ENCODE measurements around the gene PLCL2. TPM values are rescaled to one million over a fixed set of nuclear protein-coding genes. Genes with fewer than 3 reads are reported as not detected.

Gene PLCL2
- polyA plus RNA-seq, 2 of the 4 experiments (the other 2 are of a cell fraction), result 2.1 to 3.0 TPM

DNA sequence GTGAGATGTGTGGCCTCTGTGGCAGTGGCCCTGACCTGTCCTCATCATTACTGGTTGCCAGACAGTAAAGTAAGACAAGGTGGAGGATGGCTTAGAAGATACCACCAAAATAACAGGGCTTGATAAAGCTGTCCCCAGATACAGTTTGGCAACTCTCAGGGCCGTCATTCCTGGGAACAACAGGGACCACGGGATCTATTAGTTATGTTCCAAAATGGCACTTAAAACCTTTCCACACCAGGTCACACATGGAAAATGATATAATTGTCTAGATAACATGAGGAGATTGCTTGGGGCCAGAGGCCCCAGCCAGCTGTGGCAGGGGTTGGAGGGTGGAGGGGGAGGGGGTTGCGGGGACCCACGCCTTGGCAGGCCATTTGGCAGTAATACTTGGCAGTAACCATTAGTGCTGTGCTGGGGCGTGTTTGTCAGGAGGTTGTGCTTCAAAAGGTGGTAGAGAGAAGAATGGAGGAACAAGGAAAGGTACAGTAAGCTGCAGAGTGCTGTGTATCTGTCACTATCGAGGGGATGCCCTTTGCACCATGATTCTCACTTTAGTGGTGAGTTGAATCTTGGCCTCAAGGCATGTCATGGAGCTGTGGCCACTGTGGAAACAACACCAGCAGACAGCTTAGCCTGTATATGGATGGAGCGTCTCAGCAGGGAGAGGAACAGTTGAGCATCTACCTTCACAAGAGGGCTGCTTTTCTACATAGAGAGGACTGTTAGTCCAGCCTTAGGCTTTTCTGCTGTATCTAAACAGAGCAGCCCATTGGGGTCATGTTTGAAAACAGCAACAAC is 14.0 kb downstream of the PLCL2 start:
- FAIRE-seq, result no peak
- WGBS (ENCODE audit: missing lambda C conversion rate), result 93% methylated on average over 7 of the region's 7 CpGs
- no peaks in the 10 kb centered on the region for H3K9me3 ChIP-seq
- ATAC-seq, result no peak; a peak in 1 of 6 replicates
- no peak overlapping the region for H3K4me2 ChIP-seq
- POLR2A ChIA-PET, result interaction anchor here (0.6 kb wide), 1 partner anchor 281 kb away, joined by 3 read pairs; no protein-coding TSS in a partner anchor
- H3K4me1 ChIP-seq, result no peaks in the 10 kb centered on the region
- DNase-seq (ENCODE audit: low read depth in 1 of 2, low spot score in 1 of 2), result no peak
- H3K27ac ChIP-seq, result no peak overlapping the region
- TF ChIP-seq FOSL2 (IDR thresholded peaks at IDR 0.05), result no peak
- no peak for TF ChIP-seq FOSL2 (CRISPR knock-in tag; IDR thresholded peaks at IDR 0.05)
- no peak for TF ChIP-seq NPAS2 (CRISPR knock-in tag; IDR thresholded peaks at IDR 0.05; ENCODE audit: borderline replicate concordance)
- no peak for TF ChIP-seq PHF8 (IDR thresholded peaks at IDR 0.05; ENCODE audit: borderline replicate concordance, low read depth)
- no peak for TF ChIP-seq SMC3 (IDR thresholded peaks at IDR 0.05)
- TF ChIP-seq POLR2AphosphoS2 (conservative IDR thresholded peaks at IDR 0.05; ENCODE audit: low read length), result no peak
- no peak for TF ChIP-seq KDM5A (IDR thresholded peaks at IDR 0.05)
- TF ChIP-seq, protein P1, sequence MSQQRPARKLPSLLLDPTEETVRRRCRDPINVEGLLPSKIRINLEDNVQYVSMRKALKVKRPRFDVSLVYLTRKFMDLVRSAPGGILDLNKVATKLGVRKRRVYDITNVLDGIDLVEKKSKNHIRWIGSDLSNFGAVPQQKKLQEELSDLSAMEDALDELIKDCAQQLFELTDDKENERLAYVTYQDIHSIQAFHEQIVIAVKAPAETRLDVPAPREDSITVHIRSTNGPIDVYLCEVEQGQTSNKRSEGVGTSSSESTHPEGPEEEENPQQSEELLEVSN (IDR thresholded peaks at IDR 0.05; ENCODE audit: borderline replicate concordance, low read depth), result no peak
- TF ChIP-seq, protein P2, sequence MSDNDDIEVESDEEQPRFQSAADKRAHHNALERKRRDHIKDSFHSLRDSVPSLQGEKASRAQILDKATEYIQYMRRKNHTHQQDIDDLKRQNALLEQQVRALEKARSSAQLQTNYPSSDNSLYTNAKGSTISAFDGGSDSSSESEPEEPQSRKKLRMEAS (IDR thresholded peaks at IDR 0.05), result no peak
- no peak for TF ChIP-seq NFE2L2 (conservative IDR thresholded peaks at IDR 0.05; ENCODE audit: low read length)
- TF ChIP-seq, protein P3, sequence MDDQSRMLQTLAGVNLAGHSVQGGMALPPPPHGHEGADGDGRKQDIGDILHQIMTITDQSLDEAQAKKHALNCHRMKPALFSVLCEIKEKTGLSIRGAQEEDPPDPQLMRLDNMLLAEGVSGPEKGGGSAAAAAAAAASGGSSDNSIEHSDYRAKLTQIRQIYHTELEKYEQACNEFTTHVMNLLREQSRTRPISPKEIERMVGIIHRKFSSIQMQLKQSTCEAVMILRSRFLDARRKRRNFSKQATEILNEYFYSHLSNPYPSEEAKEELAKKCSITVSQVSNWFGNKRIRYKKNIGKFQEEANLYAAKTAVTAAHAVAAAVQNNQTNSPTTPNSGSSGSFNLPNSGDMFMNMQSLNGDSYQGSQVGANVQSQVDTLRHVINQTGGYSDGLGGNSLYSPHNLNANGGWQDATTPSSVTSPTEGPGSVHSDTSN (IDR thresholded peaks at IDR 0.05), result no peak
- TF ChIP-seq ZSCAN20 (CRISPR knock-in tag; IDR thresholded peaks at IDR 0.05), result no peak
- no peak for TF ChIP-seq ZC3H11A (IDR thresholded peaks at IDR 0.05)
- TF ChIP-seq BHLHE40 (IDR thresholded peaks at IDR 0.05; ENCODE audit: low read depth, low read length), result no peak
- no peak for TF ChIP-seq RCOR1 (IDR thresholded peaks at IDR 0.05; ENCODE audit: low read depth, low read length)
- no peak for TF ChIP-seq CHD4 (IDR thresholded peaks at IDR 0.05; ENCODE audit: borderline replicate concordance)
- TF ChIP-seq EP300 (IDR thresholded peaks at IDR 0.05), result no peak
- no peak for TF ChIP-seq MAZ (IDR thresholded peaks at IDR 0.05; ENCODE audit: borderline replicate concordance, low read depth, low read length)
- CTCF ChIA-PET, result interaction anchor here (1.3 to 4.3 kb wide), 2 partner anchors 15 to 29 kb away, joined by 3 to 14 read pairs; partner anchors contain the start of gene PLCL2
- H3K4me3 ChIP-seq, result no peak overlapping the region

DNA sequence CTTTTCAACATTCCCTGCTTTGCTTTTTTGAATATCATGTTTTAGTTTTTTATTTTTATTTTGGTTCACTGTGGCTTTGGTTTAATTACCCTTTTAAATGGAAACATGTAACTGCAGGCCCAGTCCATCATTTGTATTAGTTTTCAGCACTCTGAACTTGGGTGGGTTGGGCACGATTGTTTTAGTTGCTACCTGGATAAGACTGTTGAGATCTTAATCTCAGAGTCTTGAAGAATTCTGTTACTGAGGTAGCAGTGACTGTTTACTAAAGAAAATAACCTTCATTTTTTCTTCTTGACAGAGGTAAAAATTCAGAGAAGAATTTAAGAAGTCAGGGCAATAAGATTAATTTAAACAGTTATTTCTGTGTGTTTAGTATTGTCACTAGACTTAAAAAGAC is 15.2 kb downstream of the PLCL2 start:
- DNase-seq (ENCODE audit: low read depth in 1 of 2, low spot score in 1 of 2), result no peak
- ChIA-PET POLR2A (no interaction called here), CTCF (interaction anchor here (1.3 to 4.3 kb wide), 2 partner anchors 16 to 28 kb away, joined by 3 to 14 read pairs; partner anchors contain the start of gene PLCL2)
- WGBS (ENCODE audit: missing lambda C conversion rate), result 81% methylated on average over 1 of the region's 1 CpG
- FAIRE-seq, result no peak
- Histone ChIP-seq H3K4me2 (no peak overlapping the region), H3K4me1 (no peaks in the 10 kb centered on the region), H3K4me3 (no peak overlapping the region), H3K9me3 (no peaks in the 10 kb centered on the region), H3K27ac (no peak overlapping the region)
- ATAC-seq, result no peak
- no peak for TF ChIP-seq TP53 (CRISPR knock-in tag; IDR thresholded peaks at IDR 0.05)
- no peak for TF ChIP-seq HDAC2 (IDR thresholded peaks at IDR 0.05)
- TF ChIP-seq, protein P4, sequence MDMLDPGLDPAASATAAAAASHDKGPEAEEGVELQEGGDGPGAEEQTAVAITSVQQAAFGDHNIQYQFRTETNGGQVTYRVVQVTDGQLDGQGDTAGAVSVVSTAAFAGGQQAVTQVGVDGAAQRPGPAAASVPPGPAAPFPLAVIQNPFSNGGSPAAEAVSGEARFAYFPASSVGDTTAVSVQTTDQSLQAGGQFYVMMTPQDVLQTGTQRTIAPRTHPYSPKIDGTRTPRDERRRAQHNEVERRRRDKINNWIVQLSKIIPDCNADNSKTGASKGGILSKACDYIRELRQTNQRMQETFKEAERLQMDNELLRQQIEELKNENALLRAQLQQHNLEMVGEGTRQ (IDR thresholded peaks at IDR 0.05), result no peak
- TF ChIP-seq EHF (CRISPR knock-in tag; IDR thresholded peaks at IDR 0.05), result no peak
- no peak for TF ChIP-seq RNF2 (IDR thresholded peaks at IDR 0.05; ENCODE audit: borderline replicate concordance, low read depth)
- TF ChIP-seq NR3C1 (IDR thresholded peaks at IDR 0.05), result no peak
- TF ChIP-seq HOXA7 (CRISPR knock-in tag; IDR thresholded peaks at IDR 0.05), result no peak
- no peak for TF ChIP-seq JUNB (IDR thresholded peaks at IDR 0.05)
- no peak for TF ChIP-seq RARB (CRISPR knock-in tag; IDR thresholded peaks at IDR 0.05)
- TF ChIP-seq, protein P5, sequence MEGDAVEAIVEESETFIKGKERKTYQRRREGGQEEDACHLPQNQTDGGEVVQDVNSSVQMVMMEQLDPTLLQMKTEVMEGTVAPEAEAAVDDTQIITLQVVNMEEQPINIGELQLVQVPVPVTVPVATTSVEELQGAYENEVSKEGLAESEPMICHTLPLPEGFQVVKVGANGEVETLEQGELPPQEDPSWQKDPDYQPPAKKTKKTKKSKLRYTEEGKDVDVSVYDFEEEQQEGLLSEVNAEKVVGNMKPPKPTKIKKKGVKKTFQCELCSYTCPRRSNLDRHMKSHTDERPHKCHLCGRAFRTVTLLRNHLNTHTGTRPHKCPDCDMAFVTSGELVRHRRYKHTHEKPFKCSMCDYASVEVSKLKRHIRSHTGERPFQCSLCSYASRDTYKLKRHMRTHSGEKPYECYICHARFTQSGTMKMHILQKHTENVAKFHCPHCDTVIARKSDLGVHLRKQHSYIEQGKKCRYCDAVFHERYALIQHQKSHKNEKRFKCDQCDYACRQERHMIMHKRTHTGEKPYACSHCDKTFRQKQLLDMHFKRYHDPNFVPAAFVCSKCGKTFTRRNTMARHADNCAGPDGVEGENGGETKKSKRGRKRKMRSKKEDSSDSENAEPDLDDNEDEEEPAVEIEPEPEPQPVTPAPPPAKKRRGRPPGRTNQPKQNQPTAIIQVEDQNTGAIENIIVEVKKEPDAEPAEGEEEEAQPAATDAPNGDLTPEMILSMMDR (IDR thresholded peaks at IDR 0.05), result no peak
